ENCODE results near the gene MYO3B. TPM values are rescaled to one million over a fixed set of nuclear protein-coding genes. Genes with fewer than 3 reads are reported as not detected.
A peak's percentile ranks its signal among the peaks of the same experiment; 100 is the strongest.
"Not testable (repeated sequence)": the region's sequence is repeated elsewhere in the genome, so short reads cannot be mapped to it uniquely, and the experiment has no call there.

Gene MYO3B
- total RNA-seq, 1 experiment from 2014 or later, result 11.9 TPM

- DNase-seq (ENCODE audit: low spot score), result no peak
- in situ Hi-C loops (cut with HindIII; ENCODE audit: low sequenced_read_pairs), result no loop called here
These were observed 167.7 kb downstream of the MYO3B start for GRCh38 chr2:170345607-170346006.

- in situ Hi-C loops (cut with HindIII; ENCODE audit: low sequenced_read_pairs); DNase-seq (ENCODE audit: low spot score): not testable (repeated sequence)
These were observed 171.3 kb downstream of the MYO3B start for GRCh38 chr2:170349269-170349668.

DNA sequence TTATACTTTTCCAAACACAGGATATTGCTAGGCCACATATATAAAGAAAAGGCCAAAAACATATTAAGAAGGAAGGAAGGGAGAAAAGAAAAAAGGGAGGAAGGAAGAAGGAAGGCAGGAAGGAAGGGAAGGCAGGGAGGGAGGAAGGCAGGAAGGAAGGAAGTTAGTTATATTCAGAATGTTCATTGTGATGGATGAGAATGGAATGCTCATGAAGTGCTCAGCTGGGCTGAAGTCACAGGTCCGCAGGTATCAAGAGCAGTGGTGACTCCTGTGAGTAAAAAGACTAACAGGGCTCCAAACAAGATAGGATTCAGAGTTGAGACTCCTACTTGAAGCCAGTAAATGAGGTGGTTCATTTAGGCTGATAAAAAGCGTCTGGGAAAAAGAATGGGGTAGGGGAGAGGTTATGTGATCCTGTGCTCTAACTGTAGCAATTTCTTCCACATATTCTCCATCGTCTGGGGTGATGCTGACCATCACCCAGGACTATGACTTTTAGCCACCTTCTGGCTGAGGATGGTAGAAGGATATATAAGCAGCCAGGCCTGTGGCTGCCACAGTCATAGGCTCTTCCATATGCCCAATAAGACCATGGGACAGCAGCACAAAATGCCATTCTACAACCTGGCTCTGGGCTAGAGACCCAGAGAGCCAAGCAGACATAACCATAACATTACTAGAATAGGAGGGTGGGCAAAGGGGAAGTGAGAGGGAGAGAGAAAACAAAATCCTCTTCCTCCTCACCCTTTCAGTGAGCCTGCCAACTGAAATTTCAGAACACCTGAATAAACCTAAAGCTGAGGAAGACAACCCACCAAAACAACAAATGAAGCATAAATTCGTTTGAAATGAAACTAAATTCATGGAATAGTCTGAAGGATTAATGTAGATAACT lies 173.2 kb downstream of the MYO3B start:
- in situ Hi-C loops (cut with HindIII; ENCODE audit: low sequenced_read_pairs), result no loop called here
- DNase-seq (ENCODE audit: low spot score), result no peak

GRCh38 chr2:170353723-170354122 lies 175.8 kb downstream of the MYO3B start:
- DNase-seq (ENCODE audit: low spot score), result no peak
- in situ Hi-C loops (cut with HindIII; ENCODE audit: low sequenced_read_pairs), result no loop called here

- in situ Hi-C loops (cut with HindIII; ENCODE audit: low sequenced_read_pairs), result no loop called here
- no peak for DNase-seq (ENCODE audit: low spot score)
These were observed 176.4 kb downstream of the MYO3B start for GRCh38 chr2:170354388-170354787.

GRCh38 chr2:170354855-170355780 lies 177.2 kb downstream of the MYO3B start:
- in situ Hi-C loops (cut with HindIII; ENCODE audit: low sequenced_read_pairs), result no loop called here

GRCh38 chr2:170359466-170359865 lies 181.5 kb downstream of the MYO3B start:
- DNase-seq (ENCODE audit: low spot score), result no peak
- in situ Hi-C loops (cut with HindIII; ENCODE audit: low sequenced_read_pairs), result no loop called here

More at GRCh38 chr2:170354855-170355780, 177.2 kb downstream of the MYO3B start:
- no peak for DNase-seq (ENCODE audit: low spot score)

GRCh38 chr2:170360546-170361089 lies 182.7 kb downstream of the MYO3B start:
- in situ Hi-C loops (cut with HindIII; ENCODE audit: low sequenced_read_pairs), result no loop called here

DNA sequence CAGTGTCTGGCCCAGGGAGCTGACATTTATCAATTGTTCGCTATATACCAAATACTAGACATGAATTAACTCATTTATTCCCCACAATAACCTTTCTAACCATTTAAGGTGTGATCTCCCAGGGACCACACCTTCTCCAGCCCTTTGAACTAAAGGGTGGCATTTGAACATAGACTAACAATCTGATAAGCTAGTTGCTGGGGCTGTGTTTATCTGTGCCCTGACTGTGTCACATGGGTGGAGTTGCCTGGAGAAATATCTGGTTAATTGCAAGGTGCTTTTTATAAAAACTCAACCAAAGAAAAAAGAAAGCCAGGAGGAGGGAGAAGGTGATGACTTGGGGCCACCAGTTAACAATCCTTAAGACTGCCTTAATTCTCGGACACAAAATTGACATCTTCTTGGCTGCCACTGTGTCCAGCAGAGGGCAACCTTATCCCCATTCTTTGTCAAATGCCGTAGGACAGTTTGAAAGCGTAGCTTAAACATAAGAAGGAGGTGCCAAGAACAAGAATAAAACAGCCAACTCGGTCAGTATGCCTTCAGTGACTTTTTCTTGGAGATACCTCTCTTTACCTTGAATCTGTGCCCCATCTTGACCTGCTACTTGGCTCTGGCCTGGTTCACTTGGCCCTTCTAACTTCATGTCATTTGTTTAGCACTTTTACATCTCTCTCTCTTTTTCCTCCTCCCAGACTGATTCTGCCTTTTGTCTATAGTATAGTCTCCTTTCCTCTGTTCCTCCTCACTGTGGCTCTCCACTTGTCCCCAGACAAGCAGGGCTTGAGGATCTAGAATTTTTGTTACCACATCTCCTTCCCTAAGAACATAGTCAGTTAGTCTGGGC lies 183.4 kb downstream of the MYO3B start:
- peak; percentile 57 for DNase-seq (ENCODE audit: low spot score)
- in situ Hi-C loops (cut with HindIII; ENCODE audit: low sequenced_read_pairs), result no loop called here

More at GRCh38 chr2:170360546-170361089, 182.7 kb downstream of the MYO3B start:
- no peak for DNase-seq (ENCODE audit: low spot score)

GRCh38 chr2:170362313-170362870 lies 184.4 kb downstream of the MYO3B start:
- in situ Hi-C loops (cut with HindIII; ENCODE audit: low sequenced_read_pairs), result no loop called here
- no peak for DNase-seq (ENCODE audit: low spot score)

- DNase-seq (ENCODE audit: low spot score), result no peak
- in situ Hi-C loops (cut with HindIII; ENCODE audit: low sequenced_read_pairs), result no loop called here
These were observed 185.1 kb downstream of the MYO3B start for GRCh38 chr2:170362871-170363631.

DNA sequence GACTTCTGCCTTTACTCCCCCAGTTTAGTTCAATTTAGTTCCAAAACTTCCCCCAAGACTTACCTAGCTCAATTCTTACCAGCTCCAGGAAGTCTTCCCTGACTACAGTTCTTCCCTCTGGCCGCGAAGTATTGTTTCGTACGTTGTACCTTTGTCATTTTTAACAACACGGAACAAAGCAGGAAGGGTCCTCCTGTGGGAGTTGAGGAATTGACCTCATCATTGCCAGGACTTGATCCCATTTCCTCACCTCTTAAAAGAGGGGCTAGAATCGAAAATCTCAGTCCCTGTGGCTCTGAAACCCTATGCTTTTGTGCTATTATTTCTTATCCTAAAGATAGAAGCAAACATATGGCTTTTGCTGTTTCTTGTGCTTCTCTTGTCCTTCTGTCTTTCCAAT lies 187.1 kb downstream of the MYO3B start:
- in situ Hi-C loops (cut with HindIII; ENCODE audit: low sequenced_read_pairs), result no loop called here
- DNase-seq (ENCODE audit: low spot score), result no peak

GRCh38 chr2:170365686-170366085 lies 187.7 kb downstream of the MYO3B start:
- in situ Hi-C loops (cut with HindIII; ENCODE audit: low sequenced_read_pairs), result no loop called here
- no peak for DNase-seq (ENCODE audit: low spot score)

DNA sequence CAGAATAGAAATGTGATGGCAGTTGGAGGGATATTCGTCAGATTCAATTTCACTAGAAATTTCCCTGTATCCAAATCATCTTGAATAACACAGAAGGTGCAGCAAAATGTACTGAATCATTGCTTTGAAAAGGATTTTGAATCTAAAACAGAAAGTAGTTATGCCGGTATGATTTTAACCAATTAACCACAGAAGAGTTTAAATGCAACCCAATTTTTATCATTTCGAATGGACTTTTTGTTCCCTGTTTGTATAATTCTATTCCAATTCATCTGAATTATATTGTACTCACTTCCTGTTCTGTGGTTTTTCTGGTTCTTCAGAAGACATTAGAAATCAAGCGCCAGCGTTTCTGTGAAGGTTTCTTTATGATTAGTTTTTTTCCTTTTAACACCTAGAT lies 190.4 kb downstream of the MYO3B start:
- in situ Hi-C loops (cut with HindIII; ENCODE audit: low sequenced_read_pairs), result no loop called here
- no peak for DNase-seq (ENCODE audit: low spot score)

- in situ Hi-C loops (cut with HindIII; ENCODE audit: low sequenced_read_pairs), result no loop called here
- DNase-seq (ENCODE audit: low spot score), result no peak
These were observed 191.3 kb downstream of the MYO3B start for GRCh38 chr2:170369228-170369627.

DNA sequence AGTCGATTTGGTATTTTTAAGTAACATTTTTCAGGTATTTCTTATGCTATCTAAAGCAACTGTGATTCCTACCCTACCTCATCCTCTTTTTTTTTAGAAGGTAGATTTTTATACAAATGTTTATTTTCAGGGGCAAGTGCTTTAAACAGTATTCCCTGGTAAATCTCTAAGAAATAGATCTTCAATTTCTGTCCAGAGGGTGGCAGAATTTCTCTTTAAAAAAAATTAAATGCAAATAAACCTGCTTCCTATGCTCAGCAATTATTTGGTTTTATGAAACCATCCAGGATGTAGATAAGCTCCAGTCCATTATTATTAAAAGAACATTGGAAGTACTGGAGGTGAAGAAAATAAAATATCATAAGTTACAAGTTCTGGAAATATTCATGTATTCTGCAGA lies 191.9 kb downstream of the MYO3B start:
- in situ Hi-C loops (cut with HindIII; ENCODE audit: low sequenced_read_pairs), result no loop called here
- peak; percentile 42 for DNase-seq (ENCODE audit: low spot score)

DNA sequence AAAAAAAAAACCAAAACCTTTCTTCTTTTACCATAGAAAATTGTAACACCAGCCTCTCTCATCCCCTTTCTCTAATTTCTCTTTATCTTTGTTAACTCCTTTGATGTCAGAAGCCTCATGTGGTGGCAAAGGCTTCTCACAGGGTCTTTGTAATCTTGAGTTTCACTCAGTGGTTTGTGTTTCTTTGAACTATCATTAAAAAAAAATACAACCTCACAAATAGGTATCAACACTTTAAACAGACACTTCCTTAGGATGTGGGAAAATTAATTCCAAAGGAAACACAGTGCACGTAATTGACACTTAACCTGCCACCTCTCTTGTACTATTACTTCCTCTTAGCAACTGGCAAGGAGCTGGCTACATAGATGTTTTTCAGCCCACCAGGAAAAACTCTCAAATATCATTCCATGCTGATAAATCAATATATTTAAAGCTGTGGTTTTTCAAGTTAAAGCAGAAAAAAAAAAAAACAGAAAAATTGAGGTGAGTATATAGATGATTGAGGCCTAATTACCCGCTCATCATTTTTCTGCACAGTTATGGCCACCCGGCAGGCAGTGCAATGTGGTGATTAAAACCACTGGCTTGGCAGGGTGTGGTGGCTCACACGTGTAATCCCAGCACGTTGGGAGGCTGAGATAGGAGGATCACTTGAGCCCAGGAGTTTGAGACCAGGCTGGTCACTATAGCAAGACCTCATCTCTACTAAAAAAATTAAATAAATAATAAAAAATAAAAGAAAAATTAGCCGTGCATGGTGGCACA lies 193.5 kb downstream of the MYO3B start:
- in situ Hi-C loops (cut with HindIII; ENCODE audit: low sequenced_read_pairs), result no loop called here
- no peak for DNase-seq (ENCODE audit: low spot score)

Data from G401 (cell line).